Epidermal melanocyte (primary cell): Measurements from ENCODE around the gene PDE4D.

ENCODE experiments used
- DNase-seq: peaks from one replicate; pipeline ENCODE4 v3.0.0; 2011; ENCODE audit warnings: low spot score; ENCODE audit not compliant: insufficient read length

Gene PDE4D

GRCh38 chr5:59840200-59840601 is 53.3 kb downstream of the PDE4D start:
- DNase-seq, result no peak

GRCh38 chr5:59838989-59839388 is 54.5 kb downstream of the PDE4D start:
- DNase-seq, result no peak

GRCh38 chr5:59838067-59838466 is 55.5 kb downstream of the PDE4D start:
- DNase-seq, result no peak

- no peak for DNase-seq
Measured at GRCh38 chr5:59837071-59837470, 56.5 kb downstream of the PDE4D start.

GRCh38 chr5:59835800-59836199 is 57.7 kb downstream of the PDE4D start:
- no peak for DNase-seq

- no peak for DNase-seq
Measured at GRCh38 chr5:59833448-59833847, 60.1 kb downstream of the PDE4D start.

- DNase-seq, result no peak
Measured at GRCh38 chr5:59832577-59833301, 60.8 kb downstream of the PDE4D start.

- no peak for DNase-seq
Measured at GRCh38 chr5:59831326-59832010, 62.1 kb downstream of the PDE4D start.

- no peak for DNase-seq
Measured at GRCh38 chr5:59830536-59831200, 62.9 kb downstream of the PDE4D start.

- no peak for DNase-seq
Measured at GRCh38 chr5:59829922-59830321, 63.6 kb downstream of the PDE4D start.

- peak; percentile 68 for DNase-seq
Measured at GRCh38 chr5:59829386-59829785, 64.1 kb downstream of the PDE4D start.

- DNase-seq, result no peak
Measured at GRCh38 chr5:59828623-59829022, 64.9 kb downstream of the PDE4D start.

GRCh38 chr5:59826996-59827395 is 66.5 kb downstream of the PDE4D start:
- DNase-seq, result no peak

GRCh38 chr5:59823420-59823819 is 70.1 kb downstream of the PDE4D start:
- DNase-seq, result no peak

GRCh38 chr5:59819806-59820205 is 73.7 kb downstream of the PDE4D start:
- DNase-seq, result no peak

- DNase-seq, result no peak
Measured at GRCh38 chr5:59817536-59817935, 76.0 kb downstream of the PDE4D start.

GRCh38 chr5:59816654-59817300 is 76.7 kb downstream of the PDE4D start:
- DNase-seq, result no peak

GRCh38 chr5:59814537-59814872 is 79.0 kb downstream of the PDE4D start:
- no peak for DNase-seq

- peak; percentile 31 for DNase-seq
Measured at GRCh38 chr5:59813761-59814536, 79.6 kb downstream of the PDE4D start.

GRCh38 chr5:59810041-59810440 is 83.5 kb downstream of the PDE4D start:
- peak; percentile 51 for DNase-seq

- DNase-seq, result no peak
Measured at GRCh38 chr5:59807806-59808205, 85.7 kb downstream of the PDE4D start.
